Endothelial cell of umbilical vein (primary cell): ENCODE data around the gene EPSTI1. TPM values are rescaled to one million over a fixed set of nuclear protein-coding genes. Genes with fewer than 3 reads are reported as not detected.

Source experiments
- BruUV-seq: library from RNA; stranded (reverse); fragments of 400-500 nt; replicated peaks from 2 replicates; lab custom pipeline; 2021; lab: Mats Ljungman, UMichigan
- CTCF ChIA-PET: fragments of 300-600, 350-600 bp; sonication (Branson Sonifier 250); formaldehyde crosslinking; loops from one replicate; lab custom pipeline; 2021; ENCODE audit warnings: antibody characterized with exemption, inconsistent platforms; lab: Charles Lee
- POLR2A ChIA-PET: fragments of 300-600, 350-600 bp; sonication (Branson Sonifier 250); formaldehyde crosslinking; loops from one replicate; lab custom pipeline; 2021; ENCODE audit warnings: antibody characterized with exemption, inconsistent platforms; lab: Charles Lee
- DNase-seq: peaks from one replicate; pipeline ENCODE4 v3.0.0-alpha.2; 2011; ENCODE audit warnings: low read depth, low spot score
- FAIRE-seq: peaks from 2 replicates; lab custom pipeline; 2011; peaks lifted over from hg19 to GRCh38; lab: Jason Lieb, UNC
- H2AFZ ChIP-seq: 2 replicates; pipeline ENCODE4 v1.6.0; 2012; ENCODE audit warnings: low read depth, low read length, control low read depth, inconsistent platforms
- H3K27ac ChIP-seq: 2 replicates; pipeline ENCODE4 v1.5.1; 2011; ENCODE audit warnings: low read depth, mild to moderate bottlenecking, control low read depth, low read length, moderate library complexity; ENCODE audit not compliant: insufficient read depth
- H3K27me3 ChIP-seq, 2 experiments: 2 replicates each; pipeline versions ENCODE4 v1.6.0 to v1.6.1; 2011; ENCODE audit warnings: low read length in 2 of 2, mixed read lengths in 1 of 2; ENCODE audit not compliant: control insufficient read depth in 2 of 2, insufficient read depth in 2 of 2
- H3K36me3 ChIP-seq, 2 experiments: 2 replicates in 1 of 2; 3 replicates in 1 of 2; pipeline ENCODE4 v1.5.1; 2011; ENCODE audit warnings: low read length in 2 of 2, mild to moderate bottlenecking in 1 of 2, moderate library complexity in 1 of 2; ENCODE audit not compliant: control insufficient read depth in 2 of 2, insufficient read depth in 2 of 2; ENCODE audit errors: extremely low read depth in 1 of 2
- H3K4me1 ChIP-seq: 3 replicates; pipeline ENCODE4 v1.5.1; 2011; ENCODE audit warnings: mild to moderate bottlenecking, low read length; ENCODE audit not compliant: control insufficient read depth, insufficient read depth; ENCODE audit errors: extremely low read depth
- H3K4me2 ChIP-seq: 2 replicates; pipeline ENCODE4 v1.6.1; 2011; ENCODE audit warnings: low read length, control low read depth, mixed read lengths; ENCODE audit not compliant: insufficient read depth
- H3K4me3 ChIP-seq, 3 experiments: fragments of 200-600 bp in 1 of 3; sonication (generic), shearing (Covaris generic) in 1 of 3; replicated peaks in 1 of 3; 2 replicates each; pipeline ENCODE4 v1.5.1; 2011 to 2016; ENCODE audit warnings: control low read depth in 3 of 3, low read length in 3 of 3, mild to moderate bottlenecking in 2 of 3, inconsistent platforms in 1 of 3, low read depth in 1 of 3, moderate library complexity in 1 of 3; ENCODE audit not compliant: insufficient read depth in 1 of 3
- H3K79me2 ChIP-seq: 2 replicates; pipeline ENCODE4 v1.6.0; 2012; ENCODE audit warnings: low read length, inconsistent platforms; ENCODE audit not compliant: control insufficient read depth, insufficient read depth
- H3K9ac ChIP-seq: replicated peaks from 2 replicates; pipeline ENCODE3; 2011; ENCODE audit warnings: low read length, control low read depth; ENCODE audit not compliant: insufficient read depth; ENCODE audit errors: extremely low read depth
- H3K9me1 ChIP-seq: replicated peaks from 3 replicates; pipeline ENCODE4 v1.6.0; 2011; ENCODE audit warnings: mild to moderate bottlenecking, low read length; ENCODE audit not compliant: control insufficient read depth, insufficient read depth; ENCODE audit errors: extremely low read depth
- H3K9me3 ChIP-seq: replicated peaks from 2 replicates; pipeline ENCODE4 v1.5.1; 2012; ENCODE audit warnings: low read length, inconsistent platforms; ENCODE audit not compliant: control insufficient read depth, insufficient read depth
- H4K20me1 ChIP-seq: replicated peaks from 2 replicates; pipeline ENCODE3; 2011; ENCODE audit warnings: mild to moderate bottlenecking, low read length; ENCODE audit not compliant: control insufficient read depth, insufficient read depth; ENCODE audit errors: extremely low read depth
- CTCF ChIP-seq, 2 donors: IDR thresholded peaks; 1 replicate in 1 of 2; 2 replicates in 1 of 2; pipeline ENCODE4 v1.5.1; 2011; ENCODE audit warnings: low read length in 2 of 2, mild to moderate bottlenecking in 2 of 2, moderate library complexity in 2 of 2, control low read depth in 1 of 2, inconsistent platforms in 1 of 2, low read depth in 1 of 2; ENCODE audit not compliant: insufficient read depth in 1 of 2; ENCODE audit errors: extremely low read depth in 1 of 2
- EZH2 ChIP-seq: IDR thresholded peaks from 2 replicates; pipeline ENCODE4 v1.6.1; 2012; ENCODE audit warnings: borderline replicate concordance, low read depth, mild to moderate bottlenecking, moderate library complexity, low read length, inconsistent platforms; ENCODE audit not compliant: severe bottlenecking
- FOS ChIP-seq: IDR thresholded peaks from 2 replicates; pipeline ENCODE4 v1.6.1; 2011; ENCODE audit warnings: mild to moderate bottlenecking, low read length, moderate library complexity, borderline replicate concordance; ENCODE audit not compliant: insufficient read depth
- GATA2 ChIP-seq: IDR thresholded peaks from 2 replicates; pipeline ENCODE4 v1.7.0; 2011; ENCODE audit warnings: low read depth, mild to moderate bottlenecking, moderate library complexity, mixed read lengths, low read length; ENCODE audit not compliant: insufficient read length, insufficient read depth
- JUN ChIP-seq: IDR thresholded peaks from 2 replicates; pipeline ENCODE4 v1.6.1; 2011; ENCODE audit warnings: borderline replicate concordance, low read depth; ENCODE audit not compliant: insufficient read length, insufficient read depth
- MAX ChIP-seq: IDR thresholded peaks from 2 replicates; pipeline ENCODE4 v1.6.1; 2011; ENCODE audit not compliant: insufficient read depth, insufficient read length
- MYC ChIP-seq: IDR thresholded peaks from one replicate; pipeline ENCODE4 v1.6.1; 2011; ENCODE audit warnings: mild to moderate bottlenecking, low read depth, low read length
- POLR2A ChIP-seq: IDR thresholded peaks from 2 replicates; pipeline ENCODE4 v1.6.1; 2012; ENCODE audit warnings: low read depth, mild to moderate bottlenecking, control low read depth, low read length
- POLR2AphosphoS5 ChIP-seq: IDR thresholded peaks from 2 replicates; pipeline ENCODE4 v1.6.1; 2012; ENCODE audit warnings: low read depth, mild to moderate bottlenecking, control low read depth, low read length, moderate library complexity; ENCODE audit not compliant: insufficient read depth
- dilution Hi-C: fragments of 300-500 bp; cut with MboI; formaldehyde crosslinking; loops from one replicate; pipeline ENCODE4 v1.15.0; 2019; ENCODE audit warnings: low sequenced_read_pairs; ENCODE audit not compliant: extremely low pct_ligation_motif_present
- intact Hi-C: fragments of 100-400 bp; cut with micrococcal nuclease; formaldehyde crosslinking; loops from one replicate; pipeline ENCODE4 v1.10.0; 2022
- polyA plus RNA-seq, 4 experiments: library from polyadenylated mRNA; depleted of rRNA in 3 of 4; stranded (reverse) in 3 of 4; unstranded in 1 of 4; fragments of >200 nt; gene quantifications; 2 replicates each; pipeline versions ENCODE4 v1.2.1 to v1.2.3, GENCODE V29; 2011 to 2012; ENCODE audit warnings: missing spikeins in 1 of 4
- total RNA-seq: library from RNA; stranded (reverse); gene quantifications from 2 replicates; pipeline ENCODE4 v1.2.3, GENCODE V29; 2021

The EPSTI1 gene
- total and polyA plus RNA-seq, 2 donors (not counting 3 experiments of a cell fraction or from before 2014, with no cell fraction given): 0.77 to 3.1 TPM

DNA sequence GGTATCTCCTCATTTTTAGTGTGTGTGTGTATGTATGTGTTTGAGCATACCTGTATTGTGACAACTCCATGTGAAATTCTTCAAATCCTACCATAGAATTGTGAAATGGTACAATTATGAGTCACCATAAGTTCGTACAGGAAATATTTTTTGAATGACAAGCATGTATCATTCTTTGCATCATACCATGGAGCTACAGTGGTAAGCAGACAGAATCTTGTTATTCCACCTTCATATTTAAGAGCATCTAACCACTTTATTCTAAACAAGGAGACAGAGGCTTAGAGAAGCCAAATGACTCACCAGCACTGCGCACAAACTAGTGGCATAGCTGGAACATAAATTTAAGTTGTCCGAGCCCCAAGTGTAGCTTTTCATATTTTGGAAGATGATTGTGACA lies 4.5 kb upstream of the EPSTI1 start:
- H3K79me2 ChIP-seq: no peaks in the 10 kb centered on the region
- H3K4me1 ChIP-seq: peaks cover 23% of the 10 kb centered on the region
- dilution Hi-C loops: no loop called here
- peak; percentile 75 for FAIRE-seq
- no peaks in the 10 kb centered on the region for H3K9me1 ChIP-seq
- intact Hi-C loops: no loop called here
- peak; percentile 65 for DNase-seq
- no peak overlapping the region for H3K9ac ChIP-seq
- H3K9me3 ChIP-seq: no peaks in the 10 kb centered on the region
- H3K27me3 ChIP-seq: no peaks in the 10 kb centered on the region
- no peak overlapping the region for H3K27ac ChIP-seq
- CTCF ChIA-PET: interaction anchor here (1.0 to 1.3 kb wide), 2 partner anchors 14 to 27 kb away, joined by 3 to 5 read pairs; partner anchors contain the start of gene DNAJC15
- no peaks in the 10 kb centered on the region for H3K36me3 ChIP-seq
- no peak overlapping the region for H2AFZ ChIP-seq
- no TSS peak for BruUV-seq
- POLR2A ChIA-PET: interaction anchor here (0.6 kb wide), 1 partner anchor 464 kb away, joined by 4 read pairs; no protein-coding TSS in a partner anchor
- H3K4me3 ChIP-seq: no peak overlapping the region
- H3K4me2 ChIP-seq: peak overlapping the region; percentile 3
- no peaks in the 10 kb centered on the region for H4K20me1 ChIP-seq
- TF ChIP-seq POLR2AphosphoS5 (no peak), FOS (peak; percentile 80), JUN (peak; percentile 81)

DNA sequence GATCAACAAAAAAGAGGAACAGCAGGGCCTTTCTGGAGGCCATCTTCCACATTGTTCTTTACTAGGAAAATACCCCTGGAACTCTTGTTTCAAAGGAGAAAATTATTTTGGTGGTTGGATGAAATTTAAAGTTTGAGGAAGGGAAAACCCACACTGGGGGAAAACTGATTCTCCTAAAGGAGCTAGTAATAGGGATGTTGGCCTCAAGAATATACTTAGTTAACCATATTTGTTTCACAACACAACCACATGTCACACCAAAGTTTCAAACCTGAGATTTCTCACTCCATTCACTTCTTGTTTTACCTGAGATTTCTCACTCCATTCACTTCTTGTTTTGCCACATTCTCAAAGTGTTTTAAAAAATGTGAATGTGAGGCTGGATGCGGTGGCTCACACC lies 2.8 kb upstream of the EPSTI1 start:
- Histone ChIP-seq H3K79me2 (no peaks in the 10 kb centered on the region), H3K27ac (no peak overlapping the region), H3K9me3 (no peaks in the 10 kb centered on the region), H3K4me3 (no peak overlapping the region), H3K27me3 (no peaks in the 10 kb centered on the region), H3K4me2 (no peak overlapping the region), H3K9me1 (no peaks in the 10 kb centered on the region), H3K36me3 (no peaks in the 10 kb centered on the region), H3K9ac (no peak overlapping the region), H4K20me1 (no peaks in the 10 kb centered on the region), H3K4me1 (peaks cover 22% of the 10 kb centered on the region), H2AFZ (no peak overlapping the region)
- ChIA-PET POLR2A (no interaction called here), CTCF (no interaction called here)
- TF ChIP-seq MAX: no peak
- no peak for TF ChIP-seq FOS
- no peak for TF ChIP-seq JUN
- no peak for TF ChIP-seq CTCF (IDR thresholded peaks at IDR 0.05; ENCODE audit: extremely low read depth in 1 of 2, insufficient read depth in 1 of 2, low read depth in 1 of 2, low read length in 2 of 2)
- TF ChIP-seq EZH2: no peak
- TF ChIP-seq MYC: no peak
- no peak for TF ChIP-seq POLR2A
- TF ChIP-seq POLR2AphosphoS5: no peak
- TF ChIP-seq GATA2: no peak
- FAIRE-seq (no peak), DNase-seq (no peak)
- dilution Hi-C loops: no loop called here
- intact Hi-C loops: loop anchor here (5.0 kb wide), 1 partner anchor 82 kb away; no protein-coding TSS in a partner anchor
- BruUV-seq: no TSS peak
